HepG2 (cell line): ENCODE measurements around the gene AHCYL2. TPM values are rescaled to one million over a fixed set of nuclear protein-coding genes. Genes with fewer than 3 reads are reported as not detected.

Experiments used
- ATAC-seq: fragments of 200-7000 bp; cut with Tn5 transposase; 3 replicates; pipeline ENCODE4 v1.9.1; 2020; ENCODE audit warnings: mild to moderate bottlenecking, moderate library complexity
- BruUV-seq: library from RNA; stranded (reverse); fragments of 400-500 nt; replicated peaks from 2 replicates; lab custom pipeline; 2021; lab: Mats Ljungman, UMichigan
- CTCF ChIA-PET: fragments of 300-600 bp; formaldehyde crosslinking; extraction: SDS; loops from one replicate; lab custom pipeline; 2021; ENCODE audit warnings: low total read pairs, inconsistent platforms, low intra/inter-chr PET ratio; lab: Yijun Ruan, JAX
- POLR2A ChIA-PET: fragments of 350-600 bp; sonication (Branson Sonifier 250); formaldehyde crosslinking; loops from one replicate; lab custom pipeline; 2020; ENCODE audit warnings: antibody characterized with exemption, inconsistent platforms; lab: Yijun Ruan, JAX
- DNase-seq: peaks from one replicate; pipeline ENCODE4 v3.0.0-alpha.2; 2015; ENCODE audit warnings: low spot score
- FAIRE-seq: peaks from 3 replicates; lab custom pipeline; 2011; peaks lifted over from hg19 to GRCh38; lab: Jason Lieb, UNC
- H2AFZ ChIP-seq: one replicate; pipeline ENCODE4 v1.6.1; 2011; ENCODE audit warnings: low read length, inconsistent platforms
- H3K27ac ChIP-seq: fragments of 300-600 bp; 3 replicates; pipeline ENCODE4 v1.8.0; 2011; ENCODE audit warnings: mixed run types, mild to moderate bottlenecking, mixed read lengths, low read length, inconsistent platforms; ENCODE audit not compliant: insufficient read depth; ENCODE audit errors: extremely low read length
- H3K27me3 ChIP-seq, 2 experiments: fragments of 200-600 bp in 1 of 2; 2 replicates in 1 of 2; 3 replicates in 1 of 2; pipeline versions ENCODE4 v1.6.0 to v1.8.0; 2011; ENCODE audit warnings: low read length in 2 of 2, mild to moderate bottlenecking in 2 of 2, moderate library complexity in 2 of 2, inconsistent platforms in 1 of 2; ENCODE audit not compliant: insufficient read depth in 2 of 2, control insufficient read depth in 1 of 2
- H3K36me3 ChIP-seq, 2 experiments: fragments of 200-600 bp in 1 of 2; replicated peaks in 1 of 2; 2 replicates in 1 of 2; 3 replicates in 1 of 2; pipeline versions ENCODE4 v1.5.1 to v1.8.0; 2011; ENCODE audit warnings: low read length in 2 of 2, inconsistent platforms in 1 of 2; ENCODE audit not compliant: insufficient read depth in 2 of 2, control insufficient read depth in 1 of 2
- H3K4me1 ChIP-seq: 2 replicates; pipeline ENCODE4 v1.5.1; 2012; ENCODE audit warnings: low read length, inconsistent platforms; ENCODE audit not compliant: insufficient read depth
- H3K4me2 ChIP-seq: 2 replicates; pipeline ENCODE4 v1.6.0; 2011; ENCODE audit warnings: low read depth, low read length, inconsistent platforms
- H3K4me3 ChIP-seq, 3 experiments: fragments of 200-600 bp in 1 of 3; sonication (generic), shearing (Covaris generic) in 1 of 3; replicated peaks in 1 of 3; 2 replicates each; pipeline ENCODE4 v1.5.1; 2011 to 2016; ENCODE audit warnings: low read length in 3 of 3, inconsistent platforms in 2 of 3, low read depth in 2 of 3, mild to moderate bottlenecking in 2 of 3, control low read depth in 1 of 3, mixed read lengths in 1 of 3; ENCODE audit not compliant: insufficient read depth in 1 of 3
- H3K79me2 ChIP-seq: one replicate; pipeline ENCODE4 v1.6.1; 2011; ENCODE audit warnings: low read length, inconsistent platforms; ENCODE audit not compliant: insufficient read depth
- H3K9ac ChIP-seq: 2 replicates; pipeline ENCODE4 v1.6.0; 2011; ENCODE audit warnings: mild to moderate bottlenecking, low read depth, low read length, inconsistent platforms; ENCODE audit not compliant: insufficient read depth
- H3K9me3 ChIP-seq: 2 replicates; pipeline ENCODE4 v1.5.1; 2012; ENCODE audit warnings: mild to moderate bottlenecking, low read length
- H4K20me1 ChIP-seq: 2 replicates; pipeline ENCODE4 v1.6.0; 2011; ENCODE audit warnings: inconsistent platforms, mild to moderate bottlenecking, low read length, moderate library complexity; ENCODE audit not compliant: insufficient read depth
- ARNTL ChIP-seq: sonication (generic); formaldehyde crosslinking; IDR thresholded peaks from 2 replicates; pipeline ENCODE4 v1.4.0; 2020; ENCODE audit warnings: mild to moderate bottlenecking, missing genetic modification reagents
- KMT2B ChIP-seq: IDR thresholded peaks from 2 replicates; pipeline ENCODE4 v1.6.1; 2016; ENCODE audit warnings: missing genetic modification reagents, missing compliant biosample characterization
- MTA3 ChIP-seq: sonication (generic); formaldehyde crosslinking; IDR thresholded peaks from 2 replicates; pipeline ENCODE4 v1.4.0; 2020; ENCODE audit warnings: missing genetic modification reagents
- NPAS2 ChIP-seq: sonication (generic); formaldehyde crosslinking; IDR thresholded peaks from 2 replicates; pipeline ENCODE4 v1.8.0; 2022; ENCODE audit warnings: mild to moderate bottlenecking, missing genetic modification reagents, borderline replicate concordance
- SCMH1 ChIP-seq: sonication (generic); formaldehyde crosslinking; IDR thresholded peaks from 2 replicates; pipeline ENCODE4 v1.9.0; 2021; ENCODE audit warnings: missing genetic modification reagents, mild to moderate bottlenecking, borderline replicate concordance
- ZNF20 ChIP-seq: sonication (generic); formaldehyde crosslinking; IDR thresholded peaks from 2 replicates; pipeline ENCODE4 v1.4.0; 2020; ENCODE audit warnings: mild to moderate bottlenecking, moderate library complexity, missing genetic modification reagents
- ZNF232 ChIP-seq: sonication (generic); formaldehyde crosslinking; IDR thresholded peaks from 2 replicates; pipeline ENCODE4 v1.4.0; 2020; ENCODE audit warnings: missing genetic modification reagents, borderline replicate concordance
- ZNF747 ChIP-seq: sonication (generic); formaldehyde crosslinking; IDR thresholded peaks from 2 replicates; pipeline ENCODE4 v1.8.1; 2023; ENCODE audit warnings: missing genetic modification reagents, mild to moderate bottlenecking, borderline replicate concordance
- WGBS: methylation state at CpG from one replicate; pipeline ENCODE4 v1.1.6; 2017; ENCODE audit warnings: low lambda C conversion rate; 5-methylcytosine and 5-hydroxymethylcytosine counted together
- in situ Hi-C: cut with HindIII; loops from 2 replicates; pipeline ENCODE4 v1.10.0; 2017; ENCODE audit warnings: low pct_unique_long_range_greater_than_20kb; ENCODE audit not compliant: extremely low pct_ligation_motif_present
- intact Hi-C: fragments of 100-400 bp; cut with micrococcal nuclease; formaldehyde crosslinking; loops from one replicate; pipeline ENCODE4 v1.10.0; 2022; ENCODE audit not compliant: unreplicated experiment
- polyA plus RNA-seq, 8 experiments: library from polyadenylated mRNA; depleted of rRNA in 3 of 8; stranded (reverse) in 7 of 8; unstranded in 1 of 8; fragments of >200 nt; fragmentation: Illumina TruSeq in 4 of 8; extraction: Trizol in 4 of 8; gene quantifications; 2 replicates each; pipeline versions ENCODE4 v1.2.1 to v1.2.3, GENCODE V29; 2011 to 2016; ENCODE audit warnings: low read depth in 4 of 8, missing spikeins in 1 of 8, mixed read lengths in 1 of 8; ENCODE audit not compliant: insufficient read depth in 1 of 8
- total RNA-seq, 5 experiments: library from RNA; depleted of rRNA; stranded (reverse); fragments of >200 nt; fragmentation: Illumina TruSeq; extraction: Trizol; gene quantifications; 2 replicates each; pipeline ENCODE4 v1.2.3, GENCODE V29; 2016; ENCODE audit warnings: low read depth in 1 of 5
- TF ChIP-seq, protein P1 (sequence below): IDR thresholded peaks from 2 replicates; pipeline ENCODE4 v1.6.1; 2016; ENCODE audit warnings: missing biosample characterization, missing genetic modification reagents, low read depth
- TF ChIP-seq, protein P2 (sequence below): sonication (generic); formaldehyde crosslinking; IDR thresholded peaks from 2 replicates; pipeline ENCODE4 v1.4.0; 2020; ENCODE audit warnings: mild to moderate bottlenecking, missing genetic modification reagents

The AHCYL2 gene
- total and polyA plus RNA-seq, 2 of the 13 experiments (the other 11 are each of a cell fraction or from before 2014, with no cell fraction given): 9.5 to 14.7 TPM

DNA sequence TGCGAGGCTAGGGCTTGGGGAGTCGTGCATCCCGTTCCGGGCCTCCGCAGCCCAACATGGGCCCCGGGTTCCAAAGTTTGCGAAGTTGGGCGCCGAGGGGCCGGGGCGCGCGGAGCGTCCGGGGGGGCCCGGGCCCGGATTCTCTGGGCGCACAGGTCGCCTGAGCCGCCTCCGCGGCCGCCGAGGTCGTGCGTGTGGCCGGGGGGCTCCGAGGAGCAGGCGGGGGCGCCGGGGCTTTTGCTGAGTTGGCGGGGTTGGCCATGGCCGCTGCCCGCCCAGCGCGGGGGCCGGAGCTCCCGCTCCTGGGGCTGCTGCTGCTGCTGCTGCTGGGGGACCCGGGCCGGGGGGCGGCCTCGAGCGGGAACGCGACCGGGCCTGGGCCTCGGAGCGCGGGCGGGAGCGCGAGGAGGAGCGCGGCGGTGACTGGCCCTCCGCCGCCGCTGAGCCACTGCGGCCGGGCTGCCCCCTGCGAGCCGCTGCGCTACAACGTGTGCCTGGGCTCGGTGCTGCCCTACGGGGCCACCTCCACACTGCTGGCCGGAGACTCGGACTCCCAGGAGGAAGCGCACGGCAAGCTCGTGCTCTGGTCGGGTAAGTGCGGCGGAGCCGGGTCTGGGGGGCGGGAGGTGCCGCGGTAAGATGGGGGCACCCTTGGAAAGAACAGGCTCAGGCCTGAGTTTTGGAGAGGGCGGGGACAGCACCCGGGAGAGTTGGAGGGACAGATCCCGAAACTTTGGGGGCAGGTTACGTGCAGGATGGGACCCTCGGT lies 35.8 kb upstream of the AHCYL2 start:
- 2% methylated on average over 17 of the region's 83 CpGs for WGBS
- intact Hi-C loops (no loop called here), in situ Hi-C loops (no loop called here)
- ChIA-PET CTCF (no interaction called here), POLR2A (interaction anchor here (0.6 to 1.4 kb wide), 4 partner anchors 11 to 25 kb away, joined by 3 read pairs; no protein-coding TSS in a partner anchor)
- Histone ChIP-seq H2AFZ (no peak overlapping the region), H3K36me3 (peaks cover 3 to 4% of the 10 kb centered on the region in 2 experiments; a peak in 3 of 5 replicates), H3K9me3 (no peaks in the 10 kb centered on the region), H3K4me2 (peak overlapping the region; percentile 89), H3K4me1 (peaks cover 63% of the 10 kb centered on the region), H4K20me1 (peaks cover 4% of the 10 kb centered on the region), H3K27ac (peak overlapping the region; percentile 76), H3K79me2 (peaks cover 41% of the 10 kb centered on the region), H3K27me3 (no peaks in the 10 kb centered on the region; a peak in 1 of 5 replicates), H3K4me3 (peak overlapping the region; percentile 84 to 90 (median 85)), H3K9ac (peak overlapping the region; percentile 78)
- no TSS peak for BruUV-seq
- FAIRE-seq: no peak
- DNase-seq: no peak
- ATAC-seq: peak; percentile 45
- TF ChIP-seq NPAS2: no peak
- TF ChIP-seq ZNF20: no peak
- TF ChIP-seq SCMH1 (CRISPR knock-in tag): no peak
- TF ChIP-seq ZNF747 (CRISPR knock-in tag): peak; percentile 32; the same call in 1 of the 2 replicates
- TF ChIP-seq ZNF232: no peak
- TF ChIP-seq MTA3 (CRISPR knock-in tag): no peak
- TF ChIP-seq KMT2B (CRISPR knock-in tag): no peak
- 0 out of 2 replicates have a peak, but pooled peaks have one; percentile 39 for TF ChIP-seq ARNTL (CRISPR knock-in tag)
- TF ChIP-seq, protein P1, sequence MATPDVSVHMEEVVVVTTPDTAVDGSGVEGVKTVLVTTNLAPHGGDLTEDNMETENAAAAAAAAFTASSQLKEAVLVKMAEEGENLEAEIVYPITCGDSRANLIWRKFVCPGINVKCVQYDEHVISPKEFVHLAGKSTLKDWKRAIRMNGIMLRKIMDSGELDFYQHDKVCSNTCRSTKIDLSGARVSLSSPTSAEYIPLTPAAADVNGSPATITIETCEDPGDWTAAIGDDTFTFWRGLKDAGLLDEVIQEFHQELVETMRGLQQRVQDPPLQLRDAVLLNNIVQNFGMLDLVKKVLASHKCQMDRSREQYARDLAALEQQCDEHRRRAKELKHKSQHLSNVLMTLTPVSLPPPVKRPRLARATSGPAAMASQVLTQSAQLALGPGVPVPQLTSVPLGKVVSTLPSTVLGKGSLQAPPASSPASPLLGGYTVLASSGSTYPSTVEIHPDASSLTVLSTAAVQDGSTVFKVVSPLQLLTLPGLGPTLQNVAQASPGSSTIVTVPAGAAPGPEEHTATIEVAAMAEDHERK (CRISPR knock-in tag): no peak
- TF ChIP-seq, protein P2, sequence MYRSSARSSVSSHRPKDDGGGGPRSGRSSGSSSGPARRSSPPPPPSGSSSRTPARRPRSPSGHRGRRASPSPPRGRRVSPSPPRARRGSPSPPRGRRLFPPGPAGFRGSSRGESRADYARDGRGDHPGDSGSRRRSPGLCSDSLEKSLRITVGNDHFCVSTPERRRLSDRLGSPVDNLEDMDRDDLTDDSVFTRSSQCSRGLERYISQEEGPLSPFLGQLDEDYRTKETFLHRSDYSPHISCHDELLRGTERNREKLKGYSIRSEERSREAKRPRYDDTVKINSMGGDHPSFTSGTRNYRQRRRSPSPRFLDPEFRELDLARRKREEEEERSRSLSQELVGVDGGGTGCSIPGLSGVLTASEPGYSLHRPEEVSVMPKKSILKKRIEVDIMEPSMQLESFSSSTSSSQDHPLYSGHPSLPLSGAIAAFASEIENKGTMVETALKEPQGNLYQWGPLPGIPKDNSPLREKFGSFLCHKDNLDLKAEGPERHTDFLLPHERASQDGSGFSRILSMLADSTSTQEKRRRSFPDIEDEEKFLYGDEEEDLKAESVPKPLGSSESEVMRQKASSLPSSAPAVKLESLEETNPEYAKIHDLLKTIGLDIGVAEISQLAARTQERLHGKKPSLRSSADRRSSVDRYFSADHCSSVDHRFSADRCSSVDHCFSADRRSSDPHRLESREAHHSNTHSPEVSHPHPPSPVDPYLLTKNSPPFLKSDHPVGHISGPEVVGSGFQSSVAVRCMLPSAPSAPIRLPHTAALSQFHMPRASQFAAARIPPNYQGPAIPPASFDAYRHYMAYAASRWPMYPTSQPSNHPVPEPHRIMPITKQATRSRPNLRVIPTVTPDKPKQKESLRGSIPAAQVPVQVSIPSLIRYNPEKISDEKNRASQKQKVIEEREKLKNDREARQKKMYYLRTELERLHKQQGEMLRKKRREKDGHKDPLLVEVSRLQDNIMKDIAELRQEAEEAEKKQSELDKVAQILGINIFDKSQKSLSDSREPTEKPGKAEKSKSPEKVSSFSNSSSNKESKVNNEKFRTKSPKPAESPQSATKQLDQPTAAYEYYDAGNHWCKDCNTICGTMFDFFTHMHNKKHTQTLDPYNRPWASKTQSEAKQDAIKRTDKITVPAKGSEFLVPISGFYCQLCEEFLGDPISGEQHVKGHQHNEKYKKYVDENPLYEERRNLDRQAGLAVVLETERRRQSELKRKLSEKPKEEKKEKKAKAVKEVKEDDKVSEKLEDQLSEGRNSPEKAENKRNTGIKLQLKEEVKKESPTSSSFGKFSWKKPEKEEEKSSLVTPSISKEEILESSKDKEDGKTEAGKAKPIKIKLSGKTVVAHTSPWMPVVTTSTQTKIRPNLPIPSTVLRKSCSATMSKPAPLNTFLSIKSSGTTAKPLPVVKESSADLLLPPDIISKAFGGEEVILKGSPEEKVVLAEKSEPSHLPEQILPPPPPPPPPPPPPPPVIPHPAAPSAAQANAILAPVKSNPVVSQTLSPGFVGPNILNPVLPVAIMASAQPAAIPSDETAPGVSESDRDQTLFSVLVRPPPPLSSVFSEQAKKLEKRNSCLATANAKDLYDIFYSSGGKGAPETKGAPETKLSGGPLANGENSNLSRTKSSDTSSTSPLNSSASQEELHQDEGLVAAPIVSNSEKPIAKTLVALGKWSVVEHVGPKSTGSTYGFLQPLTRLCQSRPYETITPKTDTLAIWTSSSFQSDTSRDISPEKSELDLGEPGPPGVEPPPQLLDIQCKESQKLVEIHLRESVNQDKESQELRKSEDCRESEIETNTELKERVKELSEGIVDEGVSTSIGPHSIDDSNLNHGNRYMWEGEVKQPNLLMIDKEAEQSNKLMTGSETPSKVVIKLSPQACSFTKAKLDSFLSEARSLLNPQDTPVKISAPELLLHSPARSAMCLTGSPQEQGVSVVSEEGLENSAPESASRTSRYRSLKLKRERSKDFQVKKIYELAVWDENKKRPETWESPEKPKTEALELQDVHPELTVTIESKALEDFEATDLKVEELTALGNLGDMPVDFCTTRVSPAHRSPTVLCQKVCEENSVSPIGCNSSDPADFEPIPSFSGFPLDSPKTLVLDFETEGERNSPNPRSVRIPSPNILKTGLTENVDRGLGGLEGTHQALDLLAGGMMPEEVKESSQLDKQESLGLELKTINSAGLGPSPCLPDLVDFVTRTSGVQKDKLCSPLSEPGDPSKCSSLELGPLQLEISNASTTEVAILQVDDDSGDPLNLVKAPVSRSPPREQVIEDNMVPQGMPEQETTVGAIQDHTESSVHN (CRISPR knock-in tag): no peak
